GM21447 (cell line): ENCODE measurements around the gene CEP192.
"Not testable (repeated sequence)": the region's sequence is repeated elsewhere in the genome, so short reads cannot be mapped to it uniquely, and the experiment has no call there.

Experiments used
- ATAC-seq: cut with Tn5 transposase; IDR thresholded peaks from one replicate; pipeline ENCODE4 v1.9.1; 2021; ENCODE audit not compliant: unreplicated experiment

CEP192 gene, protein sequence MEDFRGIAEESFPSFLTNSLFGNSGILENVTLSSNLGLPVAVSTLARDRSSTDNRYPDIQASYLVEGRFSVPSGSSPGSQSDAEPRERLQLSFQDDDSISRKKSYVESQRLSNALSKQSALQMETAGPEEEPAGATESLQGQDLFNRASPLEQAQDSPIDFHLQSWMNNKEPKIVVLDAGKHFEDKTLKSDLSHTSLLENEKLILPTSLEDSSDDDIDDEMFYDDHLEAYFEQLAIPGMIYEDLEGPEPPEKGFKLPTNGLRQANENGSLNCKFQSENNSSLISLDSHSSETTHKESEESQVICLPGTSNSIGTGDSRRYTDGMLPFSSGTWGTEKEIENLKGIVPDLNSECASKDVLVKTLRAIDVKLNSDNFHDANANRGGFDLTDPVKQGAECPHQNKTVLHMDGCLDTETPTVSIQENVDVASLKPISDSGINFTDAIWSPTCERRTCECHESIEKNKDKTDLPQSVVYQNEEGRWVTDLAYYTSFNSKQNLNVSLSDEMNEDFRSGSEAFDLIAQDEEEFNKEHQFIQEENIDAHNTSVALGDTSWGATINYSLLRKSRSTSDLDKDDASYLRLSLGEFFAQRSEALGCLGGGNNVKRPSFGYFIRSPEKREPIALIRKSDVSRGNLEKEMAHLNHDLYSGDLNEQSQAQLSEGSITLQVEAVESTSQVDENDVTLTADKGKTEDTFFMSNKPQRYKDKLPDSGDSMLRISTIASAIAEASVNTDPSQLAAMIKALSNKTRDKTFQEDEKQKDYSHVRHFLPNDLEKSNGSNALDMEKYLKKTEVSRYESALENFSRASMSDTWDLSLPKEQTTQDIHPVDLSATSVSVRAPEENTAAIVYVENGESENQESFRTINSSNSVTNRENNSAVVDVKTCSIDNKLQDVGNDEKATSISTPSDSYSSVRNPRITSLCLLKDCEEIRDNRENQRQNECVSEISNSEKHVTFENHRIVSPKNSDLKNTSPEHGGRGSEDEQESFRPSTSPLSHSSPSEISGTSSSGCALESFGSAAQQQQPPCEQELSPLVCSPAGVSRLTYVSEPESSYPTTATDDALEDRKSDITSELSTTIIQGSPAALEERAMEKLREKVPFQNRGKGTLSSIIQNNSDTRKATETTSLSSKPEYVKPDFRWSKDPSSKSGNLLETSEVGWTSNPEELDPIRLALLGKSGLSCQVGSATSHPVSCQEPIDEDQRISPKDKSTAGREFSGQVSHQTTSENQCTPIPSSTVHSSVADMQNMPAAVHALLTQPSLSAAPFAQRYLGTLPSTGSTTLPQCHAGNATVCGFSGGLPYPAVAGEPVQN (N-terminal part only)

GRCh38 chr18:12990967-12991820 lies at the start of gene CEP192:
Gene CEP192, plus strand, starts transcription at chr18:12991362. Its CDS starts 8,063 bp downstream, at chr18:12999425.
- ATAC-seq, result peak; percentile 79

DNA sequence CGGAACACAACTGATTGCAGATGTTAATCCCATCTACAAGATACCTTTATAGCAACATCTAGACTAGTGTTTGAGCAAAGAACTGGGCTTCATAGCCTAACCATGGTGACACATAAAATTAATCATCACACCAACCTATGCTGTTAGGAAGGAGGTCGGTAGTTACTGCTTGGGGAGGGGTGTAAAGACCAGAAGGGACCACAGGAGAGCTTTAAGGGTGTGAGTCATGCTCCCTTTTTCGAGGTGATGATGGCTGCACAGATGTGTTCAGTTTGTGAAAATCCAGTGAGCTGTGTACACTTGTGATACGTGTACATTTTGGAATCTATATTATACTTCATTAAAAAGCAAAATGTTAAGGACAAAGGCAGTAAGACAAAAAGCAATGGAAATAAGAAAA lies 47.9 kb upstream of the CEP192 start:
- ATAC-seq, result no peak

DNA sequence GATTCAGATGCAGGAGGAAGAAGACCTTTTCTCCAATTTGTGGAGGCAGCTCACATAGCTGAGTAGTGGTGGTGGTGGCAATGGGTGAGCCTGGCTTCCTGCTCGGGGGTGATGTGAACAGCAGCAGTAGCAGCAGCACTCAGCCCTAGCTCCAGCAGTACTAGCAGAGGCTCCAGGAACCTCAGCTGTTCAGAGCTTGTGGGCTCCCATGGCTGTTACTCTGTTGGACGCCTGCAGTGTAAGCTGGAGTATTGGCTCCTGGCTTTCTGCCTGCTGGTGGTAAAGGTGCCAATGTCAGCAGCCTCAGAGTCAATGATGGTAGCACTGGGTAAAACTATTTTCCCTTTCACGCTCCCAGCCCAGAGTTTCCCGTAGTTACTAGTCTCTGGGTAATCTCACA lies 46.5 kb upstream of the CEP192 start:
- ATAC-seq, result no peak

DNA sequence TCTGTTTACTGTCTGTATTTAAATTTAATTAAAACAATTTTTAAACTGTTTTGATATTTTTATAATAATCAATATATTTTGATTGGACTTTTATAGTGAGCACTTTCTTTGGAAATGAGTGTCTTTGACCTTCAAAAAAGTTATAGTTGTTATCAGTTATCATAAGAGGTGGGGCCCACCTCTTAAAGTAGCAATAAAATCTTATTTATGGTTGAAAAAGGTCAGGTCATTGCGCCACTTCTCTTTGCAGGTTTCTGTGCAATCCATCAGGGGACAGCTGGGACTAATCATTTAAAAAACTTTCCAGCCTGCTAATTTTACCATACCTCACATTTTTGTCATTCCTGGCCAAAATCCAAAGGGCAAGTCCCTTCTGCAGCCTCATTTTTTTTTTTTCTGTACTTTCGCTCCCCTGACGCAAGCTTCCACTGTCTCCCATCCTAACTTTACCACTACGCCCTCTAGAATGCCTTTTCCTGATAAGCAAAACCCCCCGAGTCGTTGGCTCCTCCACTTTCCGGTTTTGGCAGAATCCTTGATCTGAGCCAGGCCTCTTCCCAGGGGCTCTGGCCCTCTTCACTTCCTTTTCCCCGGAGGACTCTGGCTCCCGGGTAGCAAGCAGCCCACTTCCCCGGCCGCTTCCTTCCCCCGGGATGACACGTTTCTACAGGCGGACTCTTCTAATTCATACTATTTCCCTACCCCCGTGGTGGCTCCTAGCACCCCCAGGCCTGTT lies 44.4 kb upstream of the CEP192 start:
- ATAC-seq, result peak; percentile 2

- peak; percentile 72 for ATAC-seq
Measured at GRCh38 chr18:12947285-12948049, 43.7 kb upstream of the CEP192 start, which contains the start of gene SEH1L. Gene SEH1L, plus strand, starts transcription at chr18:12948011. Its CDS starts 111 bp downstream, at chr18:12948122.

- ATAC-seq, result peak; percentile 73
Measured at GRCh38 chr18:12948050-12948804, 42.9 kb upstream of the CEP192 start.

DNA sequence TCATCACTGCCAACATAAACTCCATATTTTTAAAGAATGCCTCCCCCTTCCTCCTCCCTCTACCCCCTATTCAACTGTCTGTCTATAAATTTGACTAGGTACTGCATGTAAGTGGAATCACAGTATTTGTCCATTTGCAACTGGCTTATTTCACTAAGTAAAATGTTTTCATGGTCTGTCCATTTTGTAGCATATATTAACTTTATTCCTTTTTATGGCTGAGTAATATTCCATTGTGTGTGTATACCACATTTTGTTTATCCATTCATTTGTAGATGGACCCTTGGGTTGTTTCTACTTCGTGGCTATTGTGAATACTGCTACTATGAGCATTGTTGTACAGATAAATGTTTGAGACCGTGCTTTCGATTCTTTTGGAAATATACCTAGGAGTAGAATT lies 32.7 kb upstream of the CEP192 start:
- no peak for ATAC-seq

GRCh38 chr18:12960395-12960794 lies 30.8 kb upstream of the CEP192 start:
- ATAC-seq, result no peak

- ATAC-seq, result no peak
Measured at GRCh38 chr18:12960853-12961397, 30.2 kb upstream of the CEP192 start.

DNA sequence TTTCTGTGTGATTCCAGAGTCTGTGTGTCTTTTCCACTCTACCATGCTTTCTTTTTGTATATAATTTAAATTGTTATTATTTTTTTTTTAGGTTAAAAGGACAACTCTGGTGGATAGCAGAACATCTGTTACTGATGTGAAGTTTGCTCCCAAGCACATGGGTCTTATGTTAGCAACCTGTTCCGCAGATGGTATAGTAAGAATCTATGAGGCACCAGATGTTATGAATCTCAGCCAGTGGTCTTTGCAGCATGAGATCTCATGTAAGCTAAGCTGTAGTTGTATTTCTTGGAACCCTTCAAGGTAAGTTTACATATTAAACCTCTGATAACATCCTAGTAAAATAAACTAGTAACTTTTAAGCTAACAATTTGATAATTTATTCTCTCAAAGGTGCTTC lies 28.1 kb upstream of the CEP192 start:
- ATAC-seq, result no peak

DNA sequence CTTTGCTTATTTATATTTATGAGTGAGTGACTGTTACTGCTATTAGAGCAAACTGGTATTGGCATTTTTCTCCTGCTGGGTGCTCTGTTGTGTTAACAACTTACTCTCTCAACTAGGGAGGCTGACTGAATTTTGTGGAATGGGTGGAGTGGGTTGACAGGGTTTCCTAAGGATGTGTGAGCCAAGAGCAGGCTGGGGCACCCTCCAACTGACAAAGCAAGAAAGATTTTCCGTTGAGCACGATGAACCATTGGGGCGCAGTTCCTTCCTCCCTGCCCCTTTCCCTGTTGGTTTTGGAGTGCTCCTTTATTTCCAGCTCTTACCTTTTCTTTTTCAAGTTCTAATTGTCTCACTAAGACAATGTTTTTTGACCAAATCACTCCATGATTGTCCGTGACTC lies 23.0 kb upstream of the CEP192 start:
- ATAC-seq, result no peak

- ATAC-seq, result no peak
Measured at GRCh38 chr18:12968619-12969018, 22.5 kb upstream of the CEP192 start.

DNA sequence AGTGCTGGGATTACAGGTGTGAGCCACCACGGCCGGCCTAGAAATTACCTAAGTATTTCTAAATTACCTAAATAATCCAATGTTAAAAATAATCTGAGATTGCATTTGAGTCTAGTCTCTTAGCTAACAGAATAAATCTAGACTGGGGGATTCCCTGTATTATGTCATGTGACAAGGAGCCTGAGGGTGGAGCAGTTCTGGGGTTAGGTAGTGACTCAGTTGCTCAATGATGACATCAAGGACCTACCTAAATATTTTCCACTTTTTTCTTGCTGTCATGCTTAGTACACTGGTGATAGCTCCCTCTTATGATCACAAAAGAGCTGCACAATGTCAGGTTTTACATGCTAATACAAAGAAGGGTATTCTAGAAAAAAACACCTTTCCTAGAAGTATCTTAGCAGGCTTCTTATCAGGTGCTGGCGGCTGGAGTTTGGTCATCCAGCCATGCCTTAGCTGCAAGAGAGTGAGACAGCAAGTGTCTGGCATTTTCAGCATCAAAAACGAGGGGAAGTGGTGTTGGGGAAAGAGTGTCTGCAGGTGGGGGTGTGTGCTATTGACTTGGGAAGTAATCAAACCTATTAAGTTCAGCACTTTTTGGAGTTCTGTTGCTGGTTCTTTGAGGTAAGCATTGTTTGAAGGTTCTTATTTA lies 17.5 kb upstream of the CEP192 start:
- no peak for ATAC-seq

DNA sequence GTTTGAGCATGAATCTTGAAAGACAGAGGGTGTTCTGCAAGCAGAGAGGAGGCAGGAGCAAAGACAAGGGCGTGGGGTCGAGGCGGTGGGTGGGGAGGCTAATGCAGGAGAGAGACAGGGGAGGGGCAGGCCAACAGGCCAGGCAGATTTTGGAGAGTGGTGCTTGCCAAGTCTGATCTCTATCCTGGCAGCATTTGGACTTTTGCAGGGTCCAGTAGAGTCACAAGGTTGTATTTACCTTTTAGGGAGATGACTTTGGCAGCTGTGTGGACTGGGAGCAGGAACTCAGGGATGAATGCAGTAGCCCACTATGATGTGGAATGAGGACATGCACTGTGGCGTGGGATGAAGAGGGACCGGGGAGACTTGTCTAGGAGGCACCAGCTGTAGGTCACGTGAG lies 15.7 kb upstream of the CEP192 start:
- ATAC-seq, result no peak

GRCh38 chr18:12976305-12976704 lies 14.9 kb upstream of the CEP192 start:
- ATAC-seq, result no peak

GRCh38 chr18:12980065-12980464 lies 11.1 kb upstream of the CEP192 start:
- ATAC-seq, result not testable (repeated sequence)
